Measurements from ENCODE around the gene FKBP6. TPM values are rescaled to one million over a fixed set of nuclear protein-coding genes. Genes with fewer than 3 reads are reported as not detected.
"Not testable (repeated sequence)": the region's sequence is repeated elsewhere in the genome, so short reads cannot be mapped to it uniquely, and the experiment has no call there.

The FKBP6 gene
- total and polyA plus RNA-seq, 4 donors: 0.11 to 0.39 (median 0.17) TPM; not detected in 1

DNA sequence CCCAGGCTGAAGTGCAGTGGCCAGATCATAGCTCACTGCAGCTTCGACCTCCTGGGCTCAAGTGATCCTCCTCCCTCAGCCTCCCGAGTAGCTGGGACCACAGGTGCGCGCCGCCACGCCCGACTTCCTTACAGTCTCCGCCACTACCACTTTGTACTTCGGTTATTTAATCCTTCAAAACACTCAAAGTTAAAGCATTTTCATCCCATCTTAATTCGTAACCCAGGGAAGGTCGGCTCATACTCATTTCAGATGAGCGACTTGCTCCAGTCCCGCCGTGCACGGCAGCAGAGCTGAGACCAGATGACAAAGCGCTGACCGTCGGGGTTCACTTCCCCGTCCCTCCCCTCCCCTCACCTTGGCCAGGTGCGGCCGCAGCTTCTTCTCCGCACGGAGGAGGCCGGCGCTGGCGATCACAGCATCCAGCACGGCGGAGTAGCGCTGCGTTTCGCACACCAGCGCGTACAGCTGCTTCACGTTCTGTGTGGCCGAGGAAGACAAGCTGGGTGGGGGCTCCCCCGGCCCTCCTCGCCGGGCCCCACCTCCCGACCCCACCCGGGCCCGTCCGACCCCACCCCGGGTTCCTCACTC is 19.8 kb upstream of the FKBP6 start:
- 12% methylated on average over 37 of the region's 43 CpGs for WGBS (ENCODE audit: insufficient coverage)
- H3K27ac ChIP-seq (ENCODE audit: low read depth, low read length): no peak overlapping the region
- no peak for DNase-seq (ENCODE audit: low read depth in 4 of 6, low spot score in 6 of 6)

DNA sequence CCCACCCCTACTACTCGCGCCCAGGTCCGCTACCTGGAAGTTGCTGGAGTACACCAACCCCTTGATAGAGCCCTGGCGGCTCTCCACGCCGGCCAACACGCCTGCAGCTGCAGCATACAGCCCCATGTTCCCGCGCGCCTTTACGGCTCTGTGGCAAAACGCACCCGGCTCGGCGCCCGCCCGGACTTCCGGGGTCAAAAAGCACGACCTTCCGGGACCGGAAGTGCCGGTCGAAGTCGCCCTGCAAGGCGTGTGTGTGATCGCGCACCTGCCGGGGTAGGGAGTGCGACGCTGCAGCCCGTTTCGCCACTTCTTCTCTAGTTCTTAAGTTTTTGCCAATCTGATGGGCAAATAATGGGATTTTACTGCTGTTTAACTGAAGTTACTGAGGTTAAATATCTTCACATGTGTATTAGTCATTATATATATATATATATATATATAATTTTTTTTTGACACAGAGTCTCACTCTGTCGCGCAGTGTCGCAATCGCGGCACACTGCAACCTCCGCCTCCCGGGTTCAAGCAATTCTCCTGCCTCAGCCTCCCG is 19.2 kb upstream of the FKBP6 start, which contains the start of gene NSUN5:
Gene NSUN5 (minus strand): TSS at position 162 of the 550 bp plus-strand sequence. CDS start 36 bp downstream, at position 126.
- no peaks in the 10 kb centered on the region for H3K27me3 ChIP-seq (ENCODE audit: control insufficient read depth, insufficient read depth, low read length)
- WGBS (ENCODE audit: insufficient coverage): 0% methylated on average over 31 of the region's 40 CpGs
- H3K4me3 ChIP-seq (ENCODE audit: low read depth, low read length): peak within 1 kb of the TSS; percentile 60
- H3K9me3 ChIP-seq (ENCODE audit: control insufficient read depth, insufficient read depth, low read length): no peaks in the 10 kb centered on the region
- H3K4me1 ChIP-seq (ENCODE audit: control insufficient read depth, insufficient read depth, low read length): peaks cover 15% of the 10 kb centered on the region
- peak; percentile 40 to 94 (median 70) for DNase-seq (ENCODE audit: low read depth in 4 of 6, low spot score in 6 of 6)
- H3K36me3 ChIP-seq (ENCODE audit: control insufficient read depth, insufficient read depth, low read length): peaks cover 33% of the 10 kb centered on the region
- no peak within 1 kb of the TSS for H3K27ac ChIP-seq (ENCODE audit: low read depth, low read length)

More for the DNA sequence above, 19.8 kb upstream of the FKBP6 start:
- no peaks in the 10 kb centered on the region for H3K27me3 ChIP-seq (ENCODE audit: control insufficient read depth, insufficient read depth, low read length)
- peaks cover 37% of the 10 kb centered on the region for H3K36me3 ChIP-seq (ENCODE audit: control insufficient read depth, insufficient read depth, low read length)
- H3K4me3 ChIP-seq (ENCODE audit: low read depth, low read length): peak overlapping the region; percentile 60
- H3K9me3 ChIP-seq (ENCODE audit: control insufficient read depth, insufficient read depth, low read length): no peaks in the 10 kb centered on the region
- H3K4me1 ChIP-seq (ENCODE audit: control insufficient read depth, insufficient read depth, low read length): peaks cover 15% of the 10 kb centered on the region

DNA sequence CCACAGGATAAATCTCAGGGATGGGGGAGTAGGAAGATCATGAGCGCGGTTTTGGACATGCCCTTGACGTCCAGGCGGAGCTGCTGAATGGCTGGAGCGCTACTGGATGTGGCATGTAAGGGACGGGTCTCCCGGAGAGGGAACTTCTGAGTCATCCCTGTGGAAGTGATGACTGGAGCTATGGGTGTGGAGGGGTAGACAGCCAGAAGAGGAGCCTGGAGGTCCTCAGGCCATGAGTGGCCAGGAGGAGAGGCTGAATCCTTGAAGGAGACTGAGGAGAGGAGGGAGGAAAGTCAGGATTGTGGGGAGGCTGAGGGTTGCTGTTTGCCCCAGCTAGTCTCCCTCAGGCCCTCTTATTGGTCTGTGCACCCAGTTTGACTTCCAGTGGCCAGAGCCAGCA is 16.5 kb upstream of the FKBP6 start:
- 87% methylated on average over 6 of the region's 7 CpGs for WGBS (ENCODE audit: insufficient coverage)
- not testable (repeated sequence) for H3K27me3 ChIP-seq (ENCODE audit: control insufficient read depth, insufficient read depth, low read length); H3K27ac ChIP-seq (ENCODE audit: low read depth, low read length); H3K9me3 ChIP-seq (ENCODE audit: control insufficient read depth, insufficient read depth, low read length); H3K4me3 ChIP-seq (ENCODE audit: low read depth, low read length); DNase-seq (ENCODE audit: low read depth in 4 of 6, low spot score in 6 of 6)
- peaks cover 15% of the 10 kb centered on the region for H3K4me1 ChIP-seq (ENCODE audit: control insufficient read depth, insufficient read depth, low read length)
- H3K36me3 ChIP-seq (ENCODE audit: control insufficient read depth, insufficient read depth, low read length): peaks cover 13% of the 10 kb centered on the region

DNA sequence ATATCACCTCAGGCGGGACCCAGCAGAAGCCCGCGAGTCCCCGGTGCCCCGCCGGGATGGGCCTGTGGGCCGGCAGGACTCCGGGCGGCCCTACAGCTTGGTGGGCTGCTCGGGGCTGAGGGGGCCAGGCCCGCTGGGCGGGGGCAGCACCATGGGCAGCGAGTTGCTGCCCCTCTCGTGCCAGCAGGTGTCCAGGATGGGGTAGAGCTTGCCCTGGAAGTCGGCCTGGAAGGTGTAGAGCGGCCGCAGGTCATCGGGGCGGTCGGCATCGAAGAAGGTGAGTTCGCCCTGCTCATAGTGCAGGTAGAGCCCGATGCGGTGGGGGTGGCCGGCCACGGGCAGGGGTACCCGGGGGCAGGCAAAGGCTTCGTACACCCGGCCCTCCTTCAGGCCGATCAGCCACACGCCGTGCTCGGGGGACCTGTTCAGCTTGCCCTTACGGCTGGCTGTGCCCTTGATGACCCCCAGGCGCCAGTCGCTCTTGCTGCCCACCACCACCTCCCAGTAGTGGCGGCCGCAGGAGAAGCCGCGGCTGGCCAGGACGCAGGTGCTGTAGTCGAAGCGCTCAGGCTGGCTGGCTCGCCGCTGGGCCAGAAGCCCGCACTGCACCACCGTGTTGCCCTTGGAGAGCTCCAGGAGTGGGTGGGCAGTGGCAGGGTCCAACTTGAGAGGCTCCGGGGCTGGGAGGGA is 15.0 kb upstream of the FKBP6 start:
- DNase-seq (ENCODE audit: low read depth in 4 of 6, low spot score in 6 of 6): no peak
- H3K4me1 ChIP-seq (ENCODE audit: control insufficient read depth, insufficient read depth, low read length): peaks cover 14% of the 10 kb centered on the region
- H3K9me3 ChIP-seq (ENCODE audit: control insufficient read depth, insufficient read depth, low read length): no peaks in the 10 kb centered on the region
- H3K4me3 ChIP-seq (ENCODE audit: low read depth, low read length): no peak overlapping the region
- H3K36me3 ChIP-seq (ENCODE audit: control insufficient read depth, insufficient read depth, low read length): peaks cover 5% of the 10 kb centered on the region
- no peaks in the 10 kb centered on the region for H3K27me3 ChIP-seq (ENCODE audit: control insufficient read depth, insufficient read depth, low read length)
- H3K27ac ChIP-seq (ENCODE audit: low read depth, low read length): no peak overlapping the region
- 92% methylated on average over 48 of the region's 48 CpGs for WGBS (ENCODE audit: insufficient coverage)

DNA sequence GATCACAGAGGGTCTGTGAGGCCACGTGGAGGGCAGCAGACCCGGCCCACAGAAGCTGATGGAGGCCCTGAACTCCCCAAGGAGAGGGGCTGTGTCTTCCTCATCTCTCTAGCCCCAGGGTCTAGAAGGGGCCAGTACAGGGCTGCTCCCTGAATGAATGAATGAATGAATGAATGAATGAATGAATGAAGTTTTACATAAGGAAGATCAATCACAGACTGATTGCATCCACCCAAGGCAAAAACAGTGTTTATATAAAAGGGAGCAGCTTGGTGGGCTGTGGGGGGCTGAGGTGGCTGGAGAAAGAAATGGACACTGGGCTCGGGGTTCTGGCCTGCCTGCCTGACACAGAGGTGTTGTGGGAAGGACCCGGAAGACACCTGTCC is 14.4 kb upstream of the FKBP6 start:
- 87% methylated on average over 3 of the region's 4 CpGs for WGBS (ENCODE audit: insufficient coverage)
- Histone ChIP-seq H3K27ac (ENCODE audit: low read depth, low read length) (no peak overlapping the region), H3K4me1 (ENCODE audit: control insufficient read depth, insufficient read depth, low read length) (peaks cover 9% of the 10 kb centered on the region), H3K9me3 (ENCODE audit: control insufficient read depth, insufficient read depth, low read length) (no peaks in the 10 kb centered on the region), H3K27me3 (ENCODE audit: control insufficient read depth, insufficient read depth, low read length) (no peaks in the 10 kb centered on the region), H3K4me3 (ENCODE audit: low read depth, low read length) (no peak overlapping the region), H3K36me3 (ENCODE audit: control insufficient read depth, insufficient read depth, low read length) (peaks cover 5% of the 10 kb centered on the region)
- no peak for DNase-seq (ENCODE audit: low read depth in 4 of 6, low spot score in 6 of 6)

GRCh38 chr7:73314271-73314670 is 13.7 kb upstream of the FKBP6 start:
- H3K27ac ChIP-seq (ENCODE audit: low read depth, low read length): no peak overlapping the region
- 81% methylated on average over 5 of the region's 5 CpGs for WGBS (ENCODE audit: insufficient coverage)
- peaks cover 3% of the 10 kb centered on the region for H3K4me1 ChIP-seq (ENCODE audit: control insufficient read depth, insufficient read depth, low read length)
- DNase-seq (ENCODE audit: low read depth in 4 of 6, low spot score in 6 of 6): no peak
- no peaks in the 10 kb centered on the region for H3K9me3 ChIP-seq (ENCODE audit: control insufficient read depth, insufficient read depth, low read length)
- H3K4me3 ChIP-seq (ENCODE audit: low read depth, low read length): no peak overlapping the region
- H3K36me3 ChIP-seq (ENCODE audit: control insufficient read depth, insufficient read depth, low read length): peaks cover 5% of the 10 kb centered on the region
- no peaks in the 10 kb centered on the region for H3K27me3 ChIP-seq (ENCODE audit: control insufficient read depth, insufficient read depth, low read length)

- whole genome bisulfite sequencing (ENCODE audit: insufficient coverage): 88% methylated on average over 8 of the region's 9 CpGs
- peaks cover 5% of the 10 kb centered on the region for H3K36me3 ChIP-seq (ENCODE audit: control insufficient read depth, insufficient read depth, low read length)
- no peak for DNase-seq (ENCODE audit: low read depth in 4 of 6, low spot score in 6 of 6)
Observed at GRCh38 chr7:73316521-73316920, 11.4 kb upstream of the FKBP6 start.

DNA sequence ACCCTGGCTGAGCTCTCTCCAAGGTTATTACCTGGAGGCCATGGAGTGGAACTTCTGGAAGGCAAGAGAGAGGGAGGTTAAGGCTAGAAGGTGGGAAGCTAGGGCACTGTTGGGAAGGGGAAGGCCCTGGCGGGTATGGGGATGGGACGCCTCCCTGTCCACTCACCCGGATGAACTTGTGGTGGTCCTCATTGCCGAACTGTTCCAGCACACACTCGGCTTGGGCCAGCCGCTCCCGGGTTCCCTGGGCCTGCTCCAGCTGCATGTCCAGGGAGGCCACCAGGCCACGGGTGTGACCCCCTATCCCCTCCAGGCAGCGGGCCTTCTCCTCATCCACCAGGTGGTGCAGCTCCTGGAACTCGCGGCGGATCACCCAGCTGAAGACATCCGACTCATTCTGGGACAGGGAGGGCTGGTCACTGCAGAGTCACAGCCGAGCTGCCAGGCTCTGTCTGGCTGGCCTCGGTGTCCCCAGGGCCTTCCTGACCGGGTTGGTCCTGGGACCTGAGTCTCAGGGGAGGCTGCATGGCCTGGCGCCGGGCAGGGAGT is 9.2 kb upstream of the FKBP6 start:
- H3K27ac ChIP-seq (ENCODE audit: low read depth, low read length); H3K4me3 ChIP-seq (ENCODE audit: low read depth, low read length); H3K4me1 ChIP-seq (ENCODE audit: control insufficient read depth, insufficient read depth, low read length); H3K36me3 ChIP-seq (ENCODE audit: control insufficient read depth, insufficient read depth, low read length); H3K9me3 ChIP-seq (ENCODE audit: control insufficient read depth, insufficient read depth, low read length); DNase-seq (ENCODE audit: low read depth in 4 of 6, low spot score in 6 of 6); H3K27me3 ChIP-seq (ENCODE audit: control insufficient read depth, insufficient read depth, low read length): not testable (repeated sequence)
- 89% methylated on average over 5 of the region's 18 CpGs for WGBS (ENCODE audit: insufficient coverage)

More at GRCh38 chr7:73316521-73316920, 11.4 kb upstream of the FKBP6 start:
- Histone ChIP-seq H3K27me3 (ENCODE audit: control insufficient read depth, insufficient read depth, low read length) (no peaks in the 10 kb centered on the region), H3K27ac (ENCODE audit: low read depth, low read length) (no peak overlapping the region), H3K9me3 (ENCODE audit: control insufficient read depth, insufficient read depth, low read length) (no peaks in the 10 kb centered on the region), H3K4me3 (ENCODE audit: low read depth, low read length) (no peak overlapping the region), H3K4me1 (ENCODE audit: control insufficient read depth, insufficient read depth, low read length) (no peaks in the 10 kb centered on the region)

- not testable (repeated sequence) for H3K4me3 ChIP-seq (ENCODE audit: low read depth, low read length); H3K9me3 ChIP-seq (ENCODE audit: control insufficient read depth, insufficient read depth, low read length); DNase-seq (ENCODE audit: low read depth in 4 of 6, low spot score in 6 of 6); H3K27me3 ChIP-seq (ENCODE audit: control insufficient read depth, insufficient read depth, low read length); H3K36me3 ChIP-seq (ENCODE audit: control insufficient read depth, insufficient read depth, low read length); H3K27ac ChIP-seq (ENCODE audit: low read depth, low read length)
- WGBS (ENCODE audit: insufficient coverage): 73% methylated on average over 8 of the region's 9 CpGs
- peaks cover 10% of the 10 kb centered on the region for H3K4me1 ChIP-seq (ENCODE audit: control insufficient read depth, insufficient read depth, low read length)
Observed at GRCh38 chr7:73319541-73319940, 8.4 kb upstream of the FKBP6 start.
